ENCODE data around the gene MYOG. TPM values are rescaled to one million over a fixed set of nuclear protein-coding genes. Genes with fewer than 3 reads are reported as not detected.

Gene MYOG
- total RNA-seq, 1 donor from 2014 or later, result not detected

GRCh38 chr1:203073469-203073868, 12.3 kb downstream of the MYOG start:
- no peaks in the 10 kb centered on the region for H3K9me3 Mint-ChIP-seq
- no peak for TF ChIP-seq CTCF (IDR thresholded peaks at IDR 0.05)
- intact Hi-C loops (cut with micrococcal nuclease), result no loop called here
- DNase-seq (no peak), ATAC-seq (ENCODE audit: low read depth) (no peak)
- ChIA-PET CTCF (interaction anchor here (0.8 kb wide), 1 partner anchor 34 kb away, joined by 3 read pairs; no protein-coding TSS in a partner anchor), POLR2A (no interaction called here)
- no peaks in the 10 kb centered on the region for H3K36me3 Mint-ChIP-seq (ENCODE audit: low read depth)
- H3K4me3 Mint-ChIP-seq, result no peak overlapping the region
- H3K27me3 Mint-ChIP-seq, result peaks cover 35% of the 10 kb centered on the region
- no peak overlapping the region for H3K27ac Mint-ChIP-seq
- H3K4me1 Mint-ChIP-seq, result peaks cover 15% of the 10 kb centered on the region

GRCh38 chr1:203072911-203073310, 12.9 kb downstream of the MYOG start:
- TF ChIP-seq CTCF (IDR thresholded peaks at IDR 0.05), result no peak
- ATAC-seq (ENCODE audit: low read depth), result no peak
- peaks cover 31% of the 10 kb centered on the region for H3K27me3 Mint-ChIP-seq
- no peak for DNase-seq
- POLR2A ChIA-PET, result interaction anchor here (0.5 kb wide), 1 partner anchor 218 kb away, joined by 3 read pairs; no protein-coding TSS in a partner anchor
- no peak overlapping the region for H3K27ac Mint-ChIP-seq
- intact Hi-C loops (cut with micrococcal nuclease), result no loop called here
- H3K36me3 Mint-ChIP-seq (ENCODE audit: low read depth), result no peaks in the 10 kb centered on the region
- CTCF ChIA-PET, result interaction anchor here (0.6 kb wide), 1 partner anchor 341 kb away, joined by 4 read pairs; no protein-coding TSS in a partner anchor
- H3K4me1 Mint-ChIP-seq, result peaks cover 15% of the 10 kb centered on the region
- H3K4me3 Mint-ChIP-seq, result no peak overlapping the region
- H3K9me3 Mint-ChIP-seq, result no peaks in the 10 kb centered on the region

- no peak for DNase-seq
- Mint-ChIP-seq H3K9me3 (no peaks in the 10 kb centered on the region), H3K36me3 (ENCODE audit: low read depth) (no peaks in the 10 kb centered on the region), H3K4me1 (peaks cover 15% of the 10 kb centered on the region), H3K4me3 (no peak overlapping the region), H3K27me3 (peaks cover 31% of the 10 kb centered on the region), H3K27ac (no peak overlapping the region)
- ATAC-seq (ENCODE audit: low read depth), result no peak
- TF ChIP-seq CTCF (IDR thresholded peaks at IDR 0.05), result no peak
- CTCF ChIA-PET, result interaction anchor here (0.6 kb wide), 1 partner anchor 340 kb away, joined by 4 read pairs; no protein-coding TSS in a partner anchor
- POLR2A ChIA-PET, result no interaction called here
- intact Hi-C loops (cut with micrococcal nuclease), result no loop called here
These were observed 13.7 kb downstream of the MYOG start for GRCh38 chr1:203072002-203072602.

GRCh38 chr1:203069030-203069747, 16.6 kb downstream of the MYOG start:
- DNase-seq (no peak), ATAC-seq (ENCODE audit: low read depth) (no peak)
- POLR2A ChIA-PET, result no interaction called here
- Mint-ChIP-seq H3K4me3 (no peak overlapping the region), H3K4me1 (peaks cover 9% of the 10 kb centered on the region), H3K9me3 (no peaks in the 10 kb centered on the region), H3K27ac (no peak overlapping the region), H3K27me3 (peaks cover 16% of the 10 kb centered on the region), H3K36me3 (ENCODE audit: low read depth) (no peaks in the 10 kb centered on the region)
- intact Hi-C loops (cut with micrococcal nuclease), result no loop called here
- no peak for TF ChIP-seq CTCF (IDR thresholded peaks at IDR 0.05)
- CTCF ChIA-PET, result no interaction called here

- peaks cover 1% of the 10 kb centered on the region for H3K27me3 Mint-ChIP-seq
- H3K27ac Mint-ChIP-seq, result no peak overlapping the region
- H3K9me3 Mint-ChIP-seq, result no peaks in the 10 kb centered on the region
- H3K4me3 Mint-ChIP-seq, result no peak overlapping the region
- intact Hi-C loops (cut with micrococcal nuclease), result no loop called here
- H3K36me3 Mint-ChIP-seq (ENCODE audit: low read depth), result no peaks in the 10 kb centered on the region
- H3K4me1 Mint-ChIP-seq, result peaks cover 9% of the 10 kb centered on the region
- DNase-seq, result no peak
- no peak for ATAC-seq (ENCODE audit: low read depth)
- ChIA-PET POLR2A (no interaction called here), CTCF (interaction anchor here (1.5 kb wide), 1 partner anchor 28 kb away, joined by 7 read pairs; no protein-coding TSS in a partner anchor)
- TF ChIP-seq CTCF (IDR thresholded peaks at IDR 0.05), result no peak
These were observed 18.8 kb downstream of the MYOG start for GRCh38 chr1:203066965-203067364.

All from activated B cell treated with CpG ODN at 0.5 μM for 24 hours (primary cell).